MCF 10A (cell line): ENCODE results near the gene MPP2. TPM values are rescaled to one million over a fixed set of nuclear protein-coding genes. Genes with fewer than 3 reads are reported as not detected.

Experiments used
- BruUV-seq: library from RNA; stranded (reverse); fragments of 400-500 nt; replicated peaks from 2 replicates; lab custom pipeline; 2021; lab: Mats Ljungman, UMichigan
- CTCF ChIA-PET: fragments of 300-600 bp; sonication (Branson Sonifier 250); formaldehyde crosslinking; extraction: SDS; loops from one replicate; lab custom pipeline; 2021; ENCODE audit warnings: antibody characterized with exemption, inconsistent platforms; lab: Yijun Ruan, JAX
- POLR2A ChIA-PET: fragments of 300-600, 350-650 bp; sonication (Branson Sonifier 250); formaldehyde crosslinking; extraction: SDS; loops from one replicate; lab custom pipeline; 2020; ENCODE audit warnings: antibody characterized with exemption, inconsistent platforms; lab: Yijun Ruan, JAX
- DNase-seq: peaks from one replicate; pipeline ENCODE4 v3.0.0-alpha.2; 2018; ENCODE audit not compliant: unreplicated experiment
- H3K27ac Mint-ChIP-seq: one replicate; pipeline ENCODE4 v1.8.0; 2022; ENCODE audit warnings: mild to moderate bottlenecking, low read depth, mixed read lengths; ENCODE audit not compliant: unreplicated experiment
- H3K27me3 Mint-ChIP-seq: one replicate; pipeline ENCODE4 v1.8.0; 2022; ENCODE audit warnings: mixed read lengths; ENCODE audit not compliant: insufficient read depth, unreplicated experiment
- H3K36me3 Mint-ChIP-seq: one replicate; pipeline ENCODE4 v1.8.0; 2022; ENCODE audit warnings: mild to moderate bottlenecking, moderate library complexity, mixed read lengths; ENCODE audit not compliant: insufficient read depth, unreplicated experiment
- H3K4me1 Mint-ChIP-seq: one replicate; pipeline ENCODE4 v1.8.0; 2022; ENCODE audit warnings: mixed read lengths; ENCODE audit not compliant: insufficient read depth, unreplicated experiment
- H3K4me3 Mint-ChIP-seq: one replicate; pipeline ENCODE4 v1.8.0; 2022; ENCODE audit warnings: mild to moderate bottlenecking, moderate library complexity, mixed read lengths; ENCODE audit not compliant: unreplicated experiment
- H3K9me3 Mint-ChIP-seq: one replicate; pipeline ENCODE4 v1.8.0; 2022; ENCODE audit warnings: mixed read lengths; ENCODE audit not compliant: unreplicated experiment
- CTCF ChIP-seq: fragments of 200-600 bp; IDR thresholded peaks from one replicate; pipeline ENCODE4 v1.8.0; 2022; ENCODE audit warnings: antibody characterized with exemption, mild to moderate bottlenecking; ENCODE audit not compliant: unreplicated experiment
- intact Hi-C: fragments of 100-400 bp; cut with micrococcal nuclease; formaldehyde crosslinking; loops from 2 replicates; pipeline ENCODE4 v1.14.1; 2022
- total RNA-seq: library from RNA; stranded (reverse); gene quantifications from 2 replicates; pipeline ENCODE4 v1.2.3, GENCODE V29; 2022

The MPP2 gene
- total RNA-seq, 1 experiment from 2014 or later: not detected

GRCh38 chr17:43830510-43831140, 76.7 kb downstream of the MPP2 start:
- ChIA-PET CTCF (interaction anchor here (0.5 to 2.1 kb wide), 2 partner anchors 16 to 426 kb away, joined by 4 to 13 read pairs; partner anchors contain the start of gene CD300LG), POLR2A (interaction anchor here (1.5 kb wide), 1 partner anchor 11 kb away, joined by 4 read pairs; no protein-coding TSS in a partner anchor)
- no peak overlapping the region for H3K27ac Mint-ChIP-seq
- peak overlapping the region; percentile 40 for H3K4me3 Mint-ChIP-seq
- intact Hi-C loops: loop anchor here (5.0 kb wide), 1 partner anchor 48 kb away; the partner anchor contains the start of gene CFAP97D1
- DNase-seq: no peak
- peaks cover 38% of the 10 kb centered on the region for H3K36me3 Mint-ChIP-seq
- no TSS peak for BruUV-seq
- H3K4me1 Mint-ChIP-seq: peaks cover 12% of the 10 kb centered on the region
- H3K9me3 Mint-ChIP-seq: no peaks in the 10 kb centered on the region
- no peak for TF ChIP-seq CTCF
- H3K27me3 Mint-ChIP-seq: no peaks in the 10 kb centered on the region

GRCh38 chr17:43829738-43830137, 77.6 kb downstream of the MPP2 start:
- CTCF ChIA-PET: interaction anchor here (2.1 kb wide), 1 partner anchor 17 kb away, joined by 13 read pairs; the partner anchor contains the start of gene CD300LG
- DNase-seq: no peak
- no peak for TF ChIP-seq CTCF
- H3K27me3 Mint-ChIP-seq: no peaks in the 10 kb centered on the region
- H3K4me1 Mint-ChIP-seq: peaks cover 12% of the 10 kb centered on the region
- POLR2A ChIA-PET: interaction anchor here (1.2 kb wide), 2 partner anchors 11 to 16 kb away, joined by 3 to 4 read pairs; no protein-coding TSS in a partner anchor
- H3K9me3 Mint-ChIP-seq: no peaks in the 10 kb centered on the region
- H3K4me3 Mint-ChIP-seq: no peak overlapping the region
- no peak overlapping the region for H3K27ac Mint-ChIP-seq
- intact Hi-C loops: loop anchor here (5.0 kb wide), 1 partner anchor 47 kb away; the partner anchor contains the start of gene CFAP97D1
- H3K36me3 Mint-ChIP-seq: peaks cover 38% of the 10 kb centered on the region
- no TSS peak for BruUV-seq

GRCh38 chr17:43827596-43827995, 79.7 kb downstream of the MPP2 start:
- no peak overlapping the region for H3K27ac Mint-ChIP-seq

More at GRCh38 chr17:43827596-43827995, 79.7 kb downstream of the MPP2 start:
- CTCF ChIA-PET: interaction anchor here (1.3 kb wide), 1 partner anchor 19 kb away, joined by 5 read pairs; no protein-coding TSS in a partner anchor
- no TSS peak for BruUV-seq
- Mint-ChIP-seq H3K27me3 (no peaks in the 10 kb centered on the region), H3K4me1 (no peaks in the 10 kb centered on the region), H3K36me3 (peaks cover 48% of the 10 kb centered on the region), H3K9me3 (no peaks in the 10 kb centered on the region), H3K4me3 (no peak overlapping the region)
- no peak for TF ChIP-seq CTCF
- intact Hi-C loops: no loop called here
- POLR2A ChIA-PET: no interaction called here
- DNase-seq: no peak
